Activated CD4-positive, alpha-beta T cell treated with anti-CD3 and anti-CD28 coated beads, Interleukin-2, amount 50 U/mL, for 4 hours (primary cell): Measurements from ENCODE around the gene SRGAP2.
"Not testable (repeated sequence)": the region's sequence is repeated elsewhere in the genome, so short reads cannot be mapped to it uniquely, and the experiment has no call there.

Source experiments
- DNase-seq, 2 experiments: peaks; one replicate each; pipeline ENCODE4 v3.0.0-alpha.2; 2020

SRGAP2 gene

DNA sequence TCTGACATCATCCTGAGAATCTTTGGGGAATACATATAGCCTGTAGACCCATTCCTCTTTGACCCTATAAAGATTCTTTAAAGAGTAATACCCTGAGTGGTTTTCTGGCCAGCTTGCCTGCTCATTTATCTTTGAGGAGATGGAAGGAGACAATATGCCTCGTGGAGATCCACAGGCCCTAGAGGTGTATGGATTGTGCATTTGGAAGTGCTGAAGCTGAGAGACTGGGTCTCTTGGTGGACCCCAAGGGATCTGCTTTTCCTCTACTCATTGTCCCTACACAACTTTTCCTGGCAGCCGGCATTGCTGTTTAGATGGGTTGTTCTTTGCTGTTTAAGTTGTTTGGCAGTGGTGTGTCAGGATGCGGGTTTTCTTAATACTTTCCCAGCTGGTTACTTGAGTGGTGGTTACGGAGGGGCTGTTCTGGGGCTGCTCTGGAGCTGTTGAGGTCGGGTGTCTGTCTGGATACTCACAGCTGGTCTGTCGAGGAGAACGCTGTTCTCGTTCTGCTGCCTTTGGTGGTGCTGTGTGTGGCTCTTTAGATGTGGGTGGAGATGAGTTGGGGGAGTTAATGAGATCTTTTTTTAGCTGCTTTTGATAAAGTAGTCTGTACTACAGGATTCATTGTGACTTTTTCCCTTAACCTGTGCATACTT lies 49.5 kb downstream of the SRGAP2 start:
- DNase-seq: not testable (repeated sequence)
